Progenitor cell of endocrine pancreas (in vitro differentiated cells): Measurements from ENCODE around the gene LPCAT2. TPM values are rescaled to one million over a fixed set of nuclear protein-coding genes. Genes with fewer than 3 reads are reported as not detected.

Experiments
- DNase-seq: peaks from one replicate; pipeline ENCODE4 v3.0.0; 2021; ENCODE audit warnings: low spot score; ENCODE audit not compliant: unreplicated experiment
- H3K27ac Mint-ChIP-seq: 2 replicates; pipeline ENCODE4 v1.8.0; 2021; ENCODE audit warnings: mild to moderate bottlenecking, moderate library complexity, mixed read lengths
- H3K27me3 Mint-ChIP-seq: 2 replicates; pipeline ENCODE4 v1.8.0; 2021; ENCODE audit warnings: mixed read lengths
- H3K36me3 Mint-ChIP-seq: 2 replicates; pipeline ENCODE4 v1.8.0; 2022; ENCODE audit warnings: mixed read lengths; ENCODE audit not compliant: insufficient read depth
- H3K4me1 Mint-ChIP-seq: 2 replicates; pipeline ENCODE4 v1.8.0; 2021; ENCODE audit warnings: low read depth, mixed read lengths
- H3K4me3 Mint-ChIP-seq: 2 replicates; pipeline ENCODE4 v1.8.0; 2021; ENCODE audit warnings: low read depth, mild to moderate bottlenecking, moderate library complexity, mixed read lengths
- H3K9me3 Mint-ChIP-seq: 2 replicates; pipeline ENCODE4 v1.8.0; 2021; ENCODE audit warnings: low read depth, mixed read lengths
- total RNA-seq: library from RNA; stranded (reverse); gene quantifications from 2 replicates; pipeline ENCODE4 v1.2.1, GENCODE V29; 2021
- TF ChIP-seq, protein P1 (sequence below): fragments of 200-600 bp; sonication (generic); IDR thresholded peaks from one replicate; pipeline ENCODE4 v1.5.0; 2021; ENCODE audit warnings: antibody characterized with exemption, mild to moderate bottlenecking; ENCODE audit not compliant: unreplicated experiment

Gene LPCAT2
- total RNA-seq, 1 donor from 2014 or later, result 3.2 TPM

- no peaks in the 10 kb centered on the region for H3K36me3 Mint-ChIP-seq
- TF ChIP-seq, protein P1, sequence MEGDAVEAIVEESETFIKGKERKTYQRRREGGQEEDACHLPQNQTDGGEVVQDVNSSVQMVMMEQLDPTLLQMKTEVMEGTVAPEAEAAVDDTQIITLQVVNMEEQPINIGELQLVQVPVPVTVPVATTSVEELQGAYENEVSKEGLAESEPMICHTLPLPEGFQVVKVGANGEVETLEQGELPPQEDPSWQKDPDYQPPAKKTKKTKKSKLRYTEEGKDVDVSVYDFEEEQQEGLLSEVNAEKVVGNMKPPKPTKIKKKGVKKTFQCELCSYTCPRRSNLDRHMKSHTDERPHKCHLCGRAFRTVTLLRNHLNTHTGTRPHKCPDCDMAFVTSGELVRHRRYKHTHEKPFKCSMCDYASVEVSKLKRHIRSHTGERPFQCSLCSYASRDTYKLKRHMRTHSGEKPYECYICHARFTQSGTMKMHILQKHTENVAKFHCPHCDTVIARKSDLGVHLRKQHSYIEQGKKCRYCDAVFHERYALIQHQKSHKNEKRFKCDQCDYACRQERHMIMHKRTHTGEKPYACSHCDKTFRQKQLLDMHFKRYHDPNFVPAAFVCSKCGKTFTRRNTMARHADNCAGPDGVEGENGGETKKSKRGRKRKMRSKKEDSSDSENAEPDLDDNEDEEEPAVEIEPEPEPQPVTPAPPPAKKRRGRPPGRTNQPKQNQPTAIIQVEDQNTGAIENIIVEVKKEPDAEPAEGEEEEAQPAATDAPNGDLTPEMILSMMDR, result no peak
- H3K27me3 Mint-ChIP-seq, result no peaks in the 10 kb centered on the region
- H3K4me3 Mint-ChIP-seq, result no peak overlapping the region
- H3K27ac Mint-ChIP-seq, result no peak overlapping the region
- DNase-seq, result no peak
- peaks cover 2% of the 10 kb centered on the region for H3K4me1 Mint-ChIP-seq
- H3K9me3 Mint-ChIP-seq, result no peaks in the 10 kb centered on the region
Observed at GRCh38 chr16:55529018-55529417, 20.1 kb downstream of the LPCAT2 start.

- Mint-ChIP-seq H3K9me3 (no peaks in the 10 kb centered on the region), H3K36me3 (no peaks in the 10 kb centered on the region), H3K4me3 (no peak overlapping the region), H3K27ac (no peak overlapping the region), H3K27me3 (no peaks in the 10 kb centered on the region), H3K4me1 (peaks cover 2% of the 10 kb centered on the region)
- DNase-seq, result no peak
- TF ChIP-seq, protein P1, result no peak
Observed at GRCh38 chr16:55530316-55530856, 21.5 kb downstream of the LPCAT2 start.

- Mint-ChIP-seq H3K27ac (no peak overlapping the region), H3K9me3 (no peaks in the 10 kb centered on the region), H3K4me1 (peaks cover 2% of the 10 kb centered on the region), H3K27me3 (no peaks in the 10 kb centered on the region), H3K36me3 (no peaks in the 10 kb centered on the region), H3K4me3 (no peak overlapping the region)
- TF ChIP-seq, protein P1, result no peak
- no peak for DNase-seq
Observed at GRCh38 chr16:55532227-55532626, 23.4 kb downstream of the LPCAT2 start.

DNA sequence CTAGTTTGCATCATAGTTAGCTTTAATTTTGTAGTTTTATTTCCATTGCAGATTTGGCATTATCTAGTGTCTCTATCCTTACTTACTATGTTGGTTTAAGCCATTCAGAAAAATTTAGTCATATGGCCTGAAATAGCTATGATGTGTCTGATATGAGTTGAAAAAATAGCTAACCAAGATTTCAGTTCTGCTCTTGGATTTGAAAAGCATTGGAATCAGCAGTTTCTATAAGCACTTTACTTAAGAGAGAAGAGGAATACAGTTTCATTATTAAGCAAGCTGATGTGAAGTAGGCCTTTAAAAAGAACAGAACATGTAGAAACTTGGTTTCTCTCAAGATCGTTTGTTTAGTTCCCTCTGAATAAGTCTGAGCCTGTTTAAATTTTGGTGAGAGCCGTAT is 25.9 kb downstream of the LPCAT2 start:
- H3K36me3 Mint-ChIP-seq, result no peaks in the 10 kb centered on the region

DNA sequence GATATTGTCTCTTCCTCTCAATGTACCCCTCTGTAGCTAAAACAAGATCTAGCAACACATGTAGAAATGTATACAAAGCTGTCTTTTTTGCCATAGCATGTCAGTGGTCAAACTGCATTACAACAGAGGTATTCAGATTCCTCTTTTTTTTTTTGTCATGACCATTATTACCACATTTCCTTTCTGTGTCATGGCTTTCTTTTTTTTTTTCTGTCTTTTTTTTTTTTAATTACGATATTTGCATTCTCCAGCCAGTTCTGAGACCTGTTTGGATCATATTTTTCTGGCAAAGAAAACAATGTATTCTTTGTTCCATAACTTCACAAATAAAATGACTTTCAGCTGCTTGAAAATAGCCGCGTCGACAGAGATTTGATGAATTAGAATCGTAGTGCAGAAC is 30.2 kb downstream of the LPCAT2 start:
- no peaks in the 10 kb centered on the region for H3K36me3 Mint-ChIP-seq
- TF ChIP-seq, protein P1, result no peak
- no peak overlapping the region for H3K4me3 Mint-ChIP-seq
- no peak overlapping the region for H3K27ac Mint-ChIP-seq
- no peaks in the 10 kb centered on the region for H3K9me3 Mint-ChIP-seq
- no peaks in the 10 kb centered on the region for H3K4me1 Mint-ChIP-seq
- no peaks in the 10 kb centered on the region for H3K27me3 Mint-ChIP-seq
- no peak for DNase-seq

More for the DNA sequence above, 25.9 kb downstream of the LPCAT2 start:
- no peaks in the 10 kb centered on the region for H3K27me3 Mint-ChIP-seq
- H3K4me1 Mint-ChIP-seq, result peaks cover 2% of the 10 kb centered on the region
- no peak overlapping the region for H3K4me3 Mint-ChIP-seq
- H3K27ac Mint-ChIP-seq, result no peak overlapping the region
- H3K9me3 Mint-ChIP-seq, result no peaks in the 10 kb centered on the region
- DNase-seq, result no peak
- TF ChIP-seq, protein P1, result no peak
